ENCODE results near the gene SSC4D.

- no peak for TF ChIP-seq EZH2 (IDR thresholded peaks at IDR 0.05; ENCODE audit: borderline replicate concordance, low read depth, low read length, severe bottlenecking)
- no peak for TF ChIP-seq CTCF (IDR thresholded peaks at IDR 0.05; ENCODE audit: borderline replicate concordance, extremely low read depth, low read length, poor library complexity, severe bottlenecking)
These were observed 19.6 kb upstream of the SSC4D start for GRCh38 chr7:76428868-76429805.

Measured in DND-41 (cell line).